Fibroblast of villous mesenchyme (primary cell): ENCODE measurements around the gene SMYD1. TPM values are rescaled to one million over a fixed set of nuclear protein-coding genes. Genes with fewer than 3 reads are reported as not detected.

ENCODE experiments used
- DNase-seq: peaks from one replicate; pipeline ENCODE4 v3.0.0-alpha.2; 2010; ENCODE audit warnings: low read depth
- H3K4me3 ChIP-seq: 2 replicates; pipeline ENCODE4 v1.5.1; 2011; ENCODE audit warnings: low read depth, mild to moderate bottlenecking, low read length
- CTCF ChIP-seq: IDR thresholded peaks from 2 replicates; pipeline ENCODE4 v1.5.1; 2012; ENCODE audit warnings: low read depth, mild to moderate bottlenecking, low read length; ENCODE audit not compliant: insufficient read depth
- small RNA-seq: library from RNA; depleted of rRNA; stranded (forward); fragments of <200 nt; gene quantifications from one replicate; pipeline ENCODE3, GENCODE V24; 2012
- total RNA-seq: library from RNA; depleted of rRNA; stranded (reverse); fragments of >200 nt; gene quantifications from 2 replicates; pipeline ENCODE4 v1.2.3, GENCODE V29; 2012

The SMYD1 gene
- total RNA-seq, 1 donor = not detected

GRCh38 chr2:88147145-88147544 is 79.5 kb downstream of the SMYD1 start:
- no peak overlapping the region for H3K4me3 ChIP-seq
- no peak for TF ChIP-seq CTCF
- no peak for DNase-seq

- no peak overlapping the region for H3K4me3 ChIP-seq
- TF ChIP-seq CTCF = no peak
- no peak for DNase-seq
Observed at GRCh38 chr2:88148929-88149438, 81.4 kb downstream of the SMYD1 start.

- no peak for TF ChIP-seq CTCF
- DNase-seq = no peak
- no peak overlapping the region for H3K4me3 ChIP-seq
Observed at GRCh38 chr2:88159481-88159880, 91.9 kb downstream of the SMYD1 start.

GRCh38 chr2:88159955-88160415 is 92.4 kb downstream of the SMYD1 start:
- peak; percentile 76 for DNase-seq
- peak; percentile 88 for TF ChIP-seq CTCF
- no peak overlapping the region for H3K4me3 ChIP-seq

GRCh38 chr2:88160517-88160916 is 92.9 kb downstream of the SMYD1 start:
- no peak for TF ChIP-seq CTCF
- no peak overlapping the region for H3K4me3 ChIP-seq
- DNase-seq = no peak

- DNase-seq = no peak
- no peak overlapping the region for H3K4me3 ChIP-seq
- TF ChIP-seq CTCF = no peak
Observed at GRCh38 chr2:88161446-88162244, 94.0 kb downstream of the SMYD1 start.

Small RNAs within 50 kb of the gene (small RNA-seq; reads per million reads assigned to genes)
- not detected for gene MIR4780

Other genes with a start within 250 kb of the SMYD1 start
- gene RGPD2, start 242.0 kb upstream of the SMYD1 start, total RNA-seq = 3.5 and 6.5 TPM in 2 replicates
- gene RNU2-63P, start 51.3 kb upstream of the SMYD1 start, total RNA-seq = under 0.01 TPM in 1 of 2 replicates, not detected in the other
- gene KRCC1, start 12.0 kb upstream of the SMYD1 start, total RNA-seq = 18.0 and 36.3 TPM in 2 replicates
- not detected in 2 replicates for gene FABP1, start 60.2 kb downstream of the SMYD1 start, total RNA-seq
- gene THNSL2, start 102.5 kb downstream of the SMYD1 start, total RNA-seq = under 0.01 and 7.4 TPM in 2 replicates